Activated T-cell treated with anti-CD3 and anti-CD28 coated beads, Interleukin-2, amount 50 U/mL, for 1 hour (primary cell): ENCODE results near the gene CFAP65.

Experiments used
- DNase-seq: peaks from one replicate; pipeline ENCODE4 v3.0.0-alpha.2; 2020

The CFAP65 gene

GRCh38 chr2:219003979-219004378 is 37.3 kb downstream of the CFAP65 start:
- no peak for DNase-seq

GRCh38 chr2:219003267-219003634 is 38.1 kb downstream of the CFAP65 start:
- no peak for DNase-seq

DNA sequence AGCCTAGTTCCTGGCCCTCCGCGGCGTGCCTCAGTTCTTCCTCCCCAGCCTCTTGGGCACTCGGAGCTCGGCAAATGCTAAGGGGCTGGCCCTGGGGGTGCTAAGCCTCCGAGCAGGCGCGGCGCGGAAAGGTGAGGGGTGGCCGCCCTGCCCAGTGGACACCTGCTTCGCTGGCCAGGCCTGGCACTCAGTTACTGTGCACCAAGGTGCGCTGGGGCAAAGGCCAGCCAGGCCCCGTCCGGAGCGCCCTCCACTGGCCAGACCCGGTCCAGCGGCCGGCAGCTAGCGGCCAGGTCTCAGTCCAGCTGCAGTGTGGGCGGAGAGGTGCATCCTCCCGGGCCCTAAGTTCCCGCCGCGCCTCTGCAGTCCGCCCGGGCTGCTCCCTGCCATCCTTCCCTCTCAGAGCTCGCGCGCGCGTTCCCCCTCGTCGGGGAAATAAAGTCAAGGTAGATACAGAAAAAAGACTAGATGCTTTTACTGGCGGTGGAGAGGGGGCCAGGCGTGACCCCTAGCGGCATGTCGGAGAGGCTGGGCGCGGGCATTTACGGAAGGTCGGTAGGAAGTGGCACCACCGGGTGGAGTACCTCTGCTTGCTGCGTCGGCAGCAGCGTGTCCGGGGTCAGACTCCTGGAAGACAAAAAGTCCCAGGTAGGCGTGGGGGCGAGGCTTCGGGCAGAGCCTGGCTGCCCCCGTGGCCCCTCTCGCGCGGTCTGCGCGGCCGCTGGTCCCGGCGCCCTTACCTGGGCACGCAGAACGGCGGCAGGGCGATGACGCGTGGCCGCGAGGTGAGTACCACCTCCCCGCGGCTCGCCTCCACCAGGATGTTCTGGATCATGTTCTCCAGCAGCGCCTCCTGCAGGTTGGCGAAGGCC is 38.7 kb downstream of the CFAP65 start:
- DNase-seq: peak; percentile 54

DNA sequence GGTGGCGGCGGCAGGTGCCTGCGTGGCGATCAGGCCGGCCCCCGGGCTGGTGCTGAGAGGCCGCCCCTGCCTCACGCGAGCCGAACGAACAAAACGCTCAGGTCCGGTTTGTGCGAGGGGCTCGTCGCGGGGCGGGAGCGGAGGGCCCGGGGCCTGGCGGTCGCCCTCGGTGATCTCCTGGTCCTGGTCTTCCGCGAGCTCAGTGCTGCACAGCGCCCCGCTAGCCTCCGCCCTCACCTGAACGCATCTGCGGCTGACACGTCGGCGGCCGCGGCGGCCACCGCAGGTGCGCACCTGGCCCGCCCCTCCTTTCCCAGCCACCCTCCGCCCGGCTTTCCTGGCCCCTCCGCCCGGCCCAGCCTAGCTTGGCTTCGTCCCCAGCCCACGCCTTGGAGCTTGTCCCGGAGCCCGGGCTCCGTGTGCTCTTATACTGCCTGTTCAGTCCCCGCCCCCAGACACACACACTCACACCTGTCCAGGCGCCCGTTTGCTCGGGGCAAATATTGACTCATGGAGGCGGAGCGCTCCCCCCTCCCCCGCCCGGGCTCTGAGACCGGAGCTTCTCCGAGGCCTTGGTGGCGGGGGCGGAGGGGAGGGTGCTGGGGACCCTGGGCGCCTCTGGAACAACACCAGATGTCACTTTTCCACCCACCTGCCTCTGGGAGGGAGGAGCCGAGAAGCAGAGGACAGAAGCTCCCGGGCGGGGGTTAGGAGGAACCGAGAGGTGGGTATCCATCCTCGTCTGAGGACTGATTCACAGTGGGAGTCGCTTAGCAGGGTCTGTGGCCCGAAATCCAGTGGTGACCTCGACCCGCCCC is 39.5 kb downstream of the CFAP65 start:
- peak; percentile 40 for DNase-seq

DNA sequence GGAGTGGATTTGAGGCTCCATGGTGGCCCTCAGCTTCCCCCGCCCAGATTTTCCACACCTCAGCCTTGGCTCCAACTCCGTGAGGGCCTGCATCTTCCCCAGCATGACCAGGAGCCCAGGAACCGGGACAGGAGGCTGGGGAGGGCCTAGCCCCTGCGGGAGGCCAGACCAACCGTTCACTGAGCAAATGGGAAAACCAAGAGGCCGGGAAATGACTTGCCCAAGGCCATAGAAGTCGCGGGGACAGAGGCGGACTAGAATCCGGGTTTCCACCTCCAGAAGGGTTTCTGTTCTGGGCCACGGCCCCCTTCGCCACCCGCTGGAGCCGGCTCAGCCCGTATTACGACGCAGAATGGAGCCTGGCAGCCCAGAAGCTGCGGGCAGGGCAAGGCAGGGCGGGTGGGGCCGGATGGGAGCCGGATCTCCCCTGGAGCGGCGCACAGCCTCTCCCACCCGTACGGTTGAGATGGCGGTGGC is 40.2 kb downstream of the CFAP65 start:
- DNase-seq: no peak

DNA sequence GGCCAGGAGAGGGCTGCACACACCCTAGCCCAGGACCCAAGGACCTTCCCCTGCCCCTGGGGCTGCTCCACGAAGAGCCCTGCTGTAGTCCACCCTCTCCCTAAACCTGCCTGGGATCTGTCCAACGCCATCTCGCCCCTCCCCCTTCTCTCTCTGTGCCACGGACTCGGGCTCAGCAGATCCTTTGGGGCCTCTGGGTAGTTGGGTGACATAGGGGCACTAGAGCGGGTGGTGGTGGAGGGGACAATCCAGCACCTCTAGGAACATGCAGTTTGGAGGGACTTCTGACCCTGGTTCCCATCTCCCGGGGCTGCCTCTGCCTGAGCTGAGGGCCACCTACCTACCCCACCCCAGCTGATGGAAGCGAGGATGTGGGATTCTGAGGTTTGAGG is 40.8 kb downstream of the CFAP65 start:
- no peak for DNase-seq

- no peak for DNase-seq
These were observed 41.3 kb downstream of the CFAP65 start for GRCh38 chr2:218999881-219000568.

GRCh38 chr2:218999021-218999880 is 42.1 kb downstream of the CFAP65 start:
- DNase-seq: no peak

DNA sequence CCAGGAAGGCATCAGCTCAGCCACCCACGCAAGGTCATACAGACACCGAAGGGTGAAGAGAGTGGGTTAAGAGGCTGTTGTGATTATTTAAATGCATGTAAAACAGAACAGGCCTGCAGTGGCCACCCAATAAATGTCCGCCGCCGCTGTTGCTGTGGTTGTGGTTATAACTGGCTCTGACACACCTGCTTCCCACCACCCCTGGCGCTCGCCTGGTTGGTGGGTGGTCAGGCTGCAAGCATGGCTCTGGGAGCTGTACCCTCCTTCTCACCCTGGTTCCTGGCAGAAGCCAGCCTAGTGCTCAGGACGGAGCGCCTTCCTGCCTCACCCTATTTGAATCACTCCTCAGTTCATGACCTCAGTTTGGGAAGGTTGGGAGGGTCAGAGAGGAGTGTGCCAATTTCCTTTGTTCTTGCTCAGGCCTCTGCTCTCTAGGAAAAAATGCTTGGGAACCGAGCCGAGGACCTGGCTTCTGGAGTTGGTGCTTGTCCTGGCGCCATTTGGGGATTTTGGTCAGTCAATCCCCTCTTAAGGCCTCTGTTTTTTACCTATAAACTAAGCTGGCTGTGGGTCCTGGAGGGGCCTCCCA is 42.8 kb downstream of the CFAP65 start:
- no peak for DNase-seq

GRCh38 chr2:218997731-218998130 is 43.6 kb downstream of the CFAP65 start:
- DNase-seq: no peak

- DNase-seq: no peak
These were observed 44.4 kb downstream of the CFAP65 start for GRCh38 chr2:218996937-218997336.

- peak; percentile 81 for DNase-seq
These were observed 45.2 kb downstream of the CFAP65 start for GRCh38 chr2:218995972-218996711.

DNA sequence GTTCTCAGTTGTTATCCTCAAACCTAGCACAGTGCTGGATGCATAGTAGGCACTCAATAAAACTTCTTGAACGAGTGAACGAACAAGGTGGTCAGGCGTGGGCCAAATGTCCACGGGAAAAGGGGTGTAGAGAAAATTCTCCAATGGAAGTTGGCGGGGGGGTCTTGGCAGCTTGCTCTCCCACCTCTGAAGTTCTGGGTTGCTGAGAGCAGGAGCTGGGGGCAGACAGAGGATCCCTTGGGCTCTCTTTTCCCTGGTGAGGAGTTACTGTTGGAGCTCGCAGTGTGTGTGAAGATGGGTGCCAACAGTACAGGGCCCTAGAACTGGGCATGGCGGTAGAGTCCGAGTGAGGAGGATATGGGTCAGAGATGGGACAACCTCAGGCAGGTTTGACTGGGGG is 45.8 kb downstream of the CFAP65 start:
- no peak for DNase-seq

GRCh38 chr2:218993345-218994315 is 47.7 kb downstream of the CFAP65 start, which contains the start of gene CRYBA2:
Gene CRYBA2 (minus strand): TSS chr2:218993422. CDS start chr2:218993176, 246 bp downstream.
- DNase-seq: no peak

GRCh38 chr2:218992703-218993344 is 48.5 kb downstream of the CFAP65 start:
- no peak for DNase-seq

GRCh38 chr2:218992196-218992595 is 49.1 kb downstream of the CFAP65 start:
- no peak for DNase-seq

DNA sequence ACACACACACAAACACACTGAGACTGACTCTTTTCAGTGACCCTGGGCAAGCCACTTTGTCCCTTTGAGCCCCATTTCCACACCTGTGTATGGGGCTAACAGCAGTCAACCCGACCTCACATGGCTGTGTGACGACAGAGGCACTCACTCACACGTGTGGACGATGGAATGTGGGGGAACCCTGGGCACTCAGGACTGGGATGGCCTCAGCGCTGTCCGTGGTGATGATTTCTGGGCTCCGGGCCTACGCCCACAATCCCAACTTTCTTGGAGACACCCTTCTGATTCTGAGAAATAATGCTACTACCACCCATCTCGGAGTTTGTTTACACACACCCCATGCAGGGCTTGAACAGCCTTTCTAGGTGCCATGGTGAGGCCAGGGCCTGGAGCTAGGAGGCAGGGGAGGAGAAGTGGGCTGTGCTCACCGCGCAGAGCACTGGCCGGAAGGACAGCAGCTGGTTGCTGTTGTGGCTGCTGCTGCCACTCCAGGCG is 49.6 kb downstream of the CFAP65 start:
- DNase-seq: no peak

- DNase-seq: no peak
These were observed 50.7 kb downstream of the CFAP65 start for GRCh38 chr2:218990612-218991011.

DNA sequence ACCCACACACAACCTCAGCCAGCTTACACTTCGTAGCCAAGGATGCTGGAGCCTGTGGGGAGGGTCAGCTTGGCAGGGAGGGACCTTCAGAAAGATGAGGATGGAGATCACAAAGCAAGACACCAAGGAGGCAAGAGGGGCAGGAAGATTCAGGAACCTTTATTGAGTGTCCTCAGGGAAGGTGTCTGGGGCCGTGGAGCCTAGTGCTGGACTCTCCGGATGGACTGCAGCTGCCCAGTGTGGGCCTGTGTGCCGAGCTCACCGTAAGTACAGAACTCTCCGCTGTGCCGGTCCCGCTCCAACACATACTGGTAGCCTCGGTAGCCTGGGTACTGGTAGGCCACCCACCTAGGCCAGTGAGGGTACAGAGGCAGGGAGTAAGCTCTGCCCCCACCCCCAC is 51.3 kb downstream of the CFAP65 start:
- DNase-seq: no peak
